HG03571 (cell line): ENCODE measurements around the gene CDH13.

Source experiments
- ATAC-seq: cut with Tn5 transposase; IDR thresholded peaks from one replicate; pipeline ENCODE4 v1.9.1; 2021; ENCODE audit not compliant: unreplicated experiment

CDH13 gene

GRCh38 chr16:83211711-83212110 is 584.9 kb downstream of the CDH13 start:
- ATAC-seq, result no peak

GRCh38 chr16:83212301-83212841 is 585.6 kb downstream of the CDH13 start:
- no peak for ATAC-seq

- no peak for ATAC-seq
Observed at GRCh38 chr16:83214671-83215070, 587.9 kb downstream of the CDH13 start.

- ATAC-seq, result no peak
Observed at GRCh38 chr16:83215406-83216001, 588.7 kb downstream of the CDH13 start.

- no peak for ATAC-seq
Observed at GRCh38 chr16:83219285-83219684, 592.5 kb downstream of the CDH13 start.

GRCh38 chr16:83220066-83220465 is 593.3 kb downstream of the CDH13 start:
- no peak for ATAC-seq

GRCh38 chr16:83224642-83225041 is 597.9 kb downstream of the CDH13 start:
- no peak for ATAC-seq

GRCh38 chr16:83227336-83227735 is 600.6 kb downstream of the CDH13 start:
- ATAC-seq, result no peak

- no peak for ATAC-seq
Observed at GRCh38 chr16:83231729-83232128, 605.0 kb downstream of the CDH13 start.

GRCh38 chr16:83233153-83233552 is 606.4 kb downstream of the CDH13 start:
- ATAC-seq, result no peak

GRCh38 chr16:83238949-83239691 is 612.4 kb downstream of the CDH13 start:
- no peak for ATAC-seq

GRCh38 chr16:83244057-83244456 is 617.3 kb downstream of the CDH13 start:
- no peak for ATAC-seq

- no peak for ATAC-seq
Observed at GRCh38 chr16:83245061-83245460, 618.3 kb downstream of the CDH13 start.

GRCh38 chr16:83247767-83248372 is 621.1 kb downstream of the CDH13 start:
- no peak for ATAC-seq

GRCh38 chr16:83248735-83249463 is 622.1 kb downstream of the CDH13 start:
- no peak for ATAC-seq

GRCh38 chr16:83253521-83253920 is 626.8 kb downstream of the CDH13 start:
- ATAC-seq, result no peak

- ATAC-seq, result no peak
Observed at GRCh38 chr16:83258366-83258928, 631.7 kb downstream of the CDH13 start.

- ATAC-seq, result no peak
Observed at GRCh38 chr16:83266848-83267553, 640.2 kb downstream of the CDH13 start.

GRCh38 chr16:83268169-83268568 is 641.4 kb downstream of the CDH13 start:
- no peak for ATAC-seq

GRCh38 chr16:83269048-83269447 is 642.3 kb downstream of the CDH13 start:
- ATAC-seq, result no peak
